ENCODE results near the gene KRTCAP3. TPM values are rescaled to one million over a fixed set of nuclear protein-coding genes. Genes with fewer than 3 reads are reported as not detected.

KRTCAP3 gene
- total RNA-seq, 1 experiment from 2014 or later, result 4.1 TPM

DNA sequence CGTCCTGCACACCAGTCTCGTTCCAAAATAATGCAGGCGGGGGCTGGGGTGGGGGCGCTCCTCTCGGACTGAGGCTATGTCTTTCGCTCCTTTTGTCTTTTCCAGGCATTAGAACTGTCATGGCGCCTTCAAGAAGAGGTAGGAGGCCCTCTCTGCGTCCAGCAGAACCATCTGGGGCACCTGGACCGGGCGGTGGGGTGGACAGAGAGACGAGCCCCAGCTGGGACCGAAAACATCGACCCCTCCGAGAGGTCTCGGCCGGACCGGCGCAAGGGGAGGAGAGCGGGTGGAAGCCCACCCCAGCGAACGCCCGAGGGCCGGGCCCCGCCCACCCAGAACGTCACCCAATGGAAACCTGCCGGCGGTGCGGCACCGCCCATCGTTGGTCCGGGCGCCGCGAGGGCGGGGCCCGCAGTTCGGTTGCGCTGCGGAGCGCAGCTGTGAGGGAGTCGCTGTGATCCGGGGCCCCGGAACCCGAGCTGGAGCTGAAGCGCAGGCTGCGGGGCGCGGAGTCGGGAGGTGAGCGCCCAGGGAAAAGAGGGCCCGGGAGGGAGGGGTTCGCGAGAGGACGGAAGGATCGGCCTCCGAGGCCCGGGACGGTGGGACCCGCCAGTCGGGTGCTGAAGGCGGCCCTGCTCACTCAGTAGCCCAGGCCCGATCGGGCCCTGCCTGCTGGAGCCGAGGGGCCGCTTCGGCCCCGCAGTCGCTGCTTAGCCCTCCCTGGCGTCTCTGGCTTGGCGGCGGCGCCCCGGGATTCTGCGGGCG is 13.8 kb upstream of the KRTCAP3 start, which contains the start of gene NRBP1:
NRBP1 (plus strand) TSS at position 419 of the 765 bp plus-strand sequence. CDS start 4,643 bp downstream, outside the sequence.
- CTCF ChIA-PET, result interaction anchor here (1.1 to 2.7 kb wide), 4 partner anchors 15 to 254 kb away, joined by 3 to 18 read pairs (median 6); partner anchors contain the start of gene PPM1G
- no peaks in the 10 kb centered on the region for H3K9me3 Mint-ChIP-seq (ENCODE audit: unreplicated experiment)
- intact Hi-C loops (cut with micrococcal nuclease), result loop anchor here (1.0 to 5.0 kb wide), 3 partner anchors 19 to 199 kb away; partner anchors contain the start of genes CCDC121, GPN1, PPM1G and ZNF512

DNA sequence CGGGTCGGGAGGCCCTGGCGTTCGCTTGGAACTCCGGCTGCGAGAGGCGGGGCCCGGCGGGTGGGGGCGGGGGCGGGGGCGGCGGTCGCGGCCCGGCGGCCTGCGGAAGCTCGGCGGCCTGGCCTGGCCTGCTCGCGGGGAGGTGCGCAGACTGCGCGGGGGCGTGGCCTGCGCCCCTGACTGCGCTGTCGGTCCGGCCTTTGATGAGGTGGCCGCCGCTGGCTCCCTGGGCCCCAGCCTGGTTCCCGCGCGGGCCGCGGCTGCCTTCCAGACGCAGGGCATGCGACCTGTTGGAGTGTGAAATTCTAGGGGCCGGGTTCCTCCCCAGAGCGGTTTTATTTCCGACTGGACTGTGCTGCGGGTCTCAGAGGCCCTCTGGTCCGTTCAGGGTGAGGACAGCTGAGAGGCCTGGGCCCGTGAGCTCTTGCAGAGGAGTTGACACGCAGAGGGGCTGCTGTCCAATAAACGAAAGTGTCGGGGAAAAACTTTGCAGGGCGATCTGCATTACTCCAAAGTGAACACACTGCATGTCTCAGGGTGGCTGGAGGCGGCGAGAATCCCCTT is 13.1 kb upstream of the KRTCAP3 start:
- no TSS peak for BruUV-seq (replicated peaks)
- peak overlapping the region; percentile 94 for H3K4me3 Mint-ChIP-seq (ENCODE audit: unreplicated experiment)
- ChIA-PET POLR2A (interaction anchor here (0.6 to 7.3 kb wide), 27 partner anchors 9 to 543 kb away, joined by 3 to 205 read pairs (median 5); partner anchors contain the start of genes CCDC121, GPN1, GTF3C2 and IFT172), CTCF (interaction anchor here (0.5 to 2.7 kb wide), 8 partner anchors 19 to 254 kb away, joined by 3 to 18 read pairs (median 4); partner anchors contain the start of genes PPM1G and SUPT7L)
- peaks cover 48% of the 10 kb centered on the region for H3K36me3 Mint-ChIP-seq (ENCODE audit: insufficient read depth, unreplicated experiment)
- DNase-seq (ENCODE audit: unreplicated experiment), result peak; percentile 83
- H3K9me3 Mint-ChIP-seq (ENCODE audit: unreplicated experiment), result no peaks in the 10 kb centered on the region
- TF ChIP-seq, protein P1, sequence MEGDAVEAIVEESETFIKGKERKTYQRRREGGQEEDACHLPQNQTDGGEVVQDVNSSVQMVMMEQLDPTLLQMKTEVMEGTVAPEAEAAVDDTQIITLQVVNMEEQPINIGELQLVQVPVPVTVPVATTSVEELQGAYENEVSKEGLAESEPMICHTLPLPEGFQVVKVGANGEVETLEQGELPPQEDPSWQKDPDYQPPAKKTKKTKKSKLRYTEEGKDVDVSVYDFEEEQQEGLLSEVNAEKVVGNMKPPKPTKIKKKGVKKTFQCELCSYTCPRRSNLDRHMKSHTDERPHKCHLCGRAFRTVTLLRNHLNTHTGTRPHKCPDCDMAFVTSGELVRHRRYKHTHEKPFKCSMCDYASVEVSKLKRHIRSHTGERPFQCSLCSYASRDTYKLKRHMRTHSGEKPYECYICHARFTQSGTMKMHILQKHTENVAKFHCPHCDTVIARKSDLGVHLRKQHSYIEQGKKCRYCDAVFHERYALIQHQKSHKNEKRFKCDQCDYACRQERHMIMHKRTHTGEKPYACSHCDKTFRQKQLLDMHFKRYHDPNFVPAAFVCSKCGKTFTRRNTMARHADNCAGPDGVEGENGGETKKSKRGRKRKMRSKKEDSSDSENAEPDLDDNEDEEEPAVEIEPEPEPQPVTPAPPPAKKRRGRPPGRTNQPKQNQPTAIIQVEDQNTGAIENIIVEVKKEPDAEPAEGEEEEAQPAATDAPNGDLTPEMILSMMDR (IDR thresholded peaks at IDR 0.05; ENCODE audit: unreplicated experiment), result no peak
- H3K27me3 Mint-ChIP-seq (ENCODE audit: insufficient read depth, unreplicated experiment), result no peaks in the 10 kb centered on the region
- peaks cover 16% of the 10 kb centered on the region for H3K4me1 Mint-ChIP-seq (ENCODE audit: insufficient read depth, unreplicated experiment)
- peak overlapping the region; percentile 94 for H3K27ac Mint-ChIP-seq (ENCODE audit: low read depth, unreplicated experiment)
- intact Hi-C loops (cut with micrococcal nuclease), result loop anchor here (1.0 to 5.0 kb wide), 3 partner anchors 20 to 198 kb away; partner anchors contain the start of genes CCDC121, GPN1, PPM1G and ZNF512

More for the DNA sequence above, 13.8 kb upstream of the KRTCAP3 start, which contains the start of gene NRBP1:
- POLR2A ChIA-PET, result interaction anchor here (0.6 to 7.3 kb wide), 23 partner anchors 8 to 543 kb away, joined by 3 to 205 read pairs (median 4); partner anchors contain the start of genes CCDC121, GPN1, GTF3C2 and PPM1G
- H3K27me3 Mint-ChIP-seq (ENCODE audit: insufficient read depth, unreplicated experiment), result no peaks in the 10 kb centered on the region
- H3K4me3 Mint-ChIP-seq (ENCODE audit: unreplicated experiment), result peak within 1 kb of the TSS; percentile 94
- peaks cover 42% of the 10 kb centered on the region for H3K36me3 Mint-ChIP-seq (ENCODE audit: insufficient read depth, unreplicated experiment)
- DNase-seq (ENCODE audit: unreplicated experiment), result peak; percentile 87
- peaks cover 15% of the 10 kb centered on the region for H3K4me1 Mint-ChIP-seq (ENCODE audit: insufficient read depth, unreplicated experiment)
- TF ChIP-seq, protein P1 (IDR thresholded peaks at IDR 0.05; ENCODE audit: unreplicated experiment), result no peak
- H3K27ac Mint-ChIP-seq (ENCODE audit: low read depth, unreplicated experiment), result peak within 1 kb of the TSS; percentile 94
- BruUV-seq (replicated peaks), result no TSS peak

DNA sequence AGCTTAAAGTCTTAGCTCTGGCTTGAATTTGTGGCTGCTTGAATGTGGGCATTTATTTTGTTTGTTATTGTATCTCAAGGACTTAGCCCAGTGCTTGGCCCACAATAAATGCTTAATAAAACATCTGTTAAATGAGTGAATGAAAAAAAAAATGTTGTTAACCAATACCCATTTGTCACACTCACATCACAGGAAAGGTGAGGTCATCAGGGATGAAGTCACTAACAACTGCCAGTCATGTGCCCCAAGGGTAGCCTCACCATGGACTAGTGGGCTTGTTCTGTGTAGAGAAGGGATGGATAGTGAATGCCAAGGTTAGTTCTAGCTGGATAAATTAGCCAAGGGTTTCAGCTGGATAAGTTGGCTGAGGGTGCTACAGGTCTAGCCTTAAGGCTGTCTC is 10.8 kb upstream of the KRTCAP3 start:
- H3K4me1 Mint-ChIP-seq (ENCODE audit: insufficient read depth, unreplicated experiment), result peaks cover 16% of the 10 kb centered on the region
- TF ChIP-seq, protein P1 (IDR thresholded peaks at IDR 0.05; ENCODE audit: unreplicated experiment), result no peak
- intact Hi-C loops (cut with micrococcal nuclease), result no loop called here
- POLR2A ChIA-PET, result interaction anchor here (2.1 to 7.3 kb wide), 5 partner anchors 13 to 111 kb away, joined by 5 to 205 read pairs (median 33); partner anchors contain the start of genes GTF3C2, PPM1G and ZNF513
- DNase-seq (ENCODE audit: unreplicated experiment), result peak; percentile 35
- H3K27me3 Mint-ChIP-seq (ENCODE audit: insufficient read depth, unreplicated experiment), result no peaks in the 10 kb centered on the region
- no TSS peak for BruUV-seq (replicated peaks)
- no peaks in the 10 kb centered on the region for H3K9me3 Mint-ChIP-seq (ENCODE audit: unreplicated experiment)
- CTCF ChIA-PET, result interaction anchor here (0.7 to 1.9 kb wide), 11 partner anchors 9 to 1559 kb away, joined by 3 to 22 read pairs (median 3); partner anchors contain the start of genes CCDC121, GPN1 and IFT172
- no peak overlapping the region for H3K4me3 Mint-ChIP-seq (ENCODE audit: unreplicated experiment)
- H3K36me3 Mint-ChIP-seq (ENCODE audit: insufficient read depth, unreplicated experiment), result peaks cover 72% of the 10 kb centered on the region
- H3K27ac Mint-ChIP-seq (ENCODE audit: low read depth, unreplicated experiment), result no peak overlapping the region
